SK-N-SH treated with all-trans-retinoic acid at 6 μM for 48 hours (cell line): ENCODE measurements around the gene HEXIM2.

Experiments
- ATAC-seq: fragments of 200-7000 bp; cut with Tn5 transposase; 3 replicates; pipeline ENCODE4 v1.9.1; 2020; ENCODE audit warnings: mild to moderate bottlenecking, moderate library complexity
- ARNTL ChIP-seq: fragments of 450-650 bp; formaldehyde crosslinking; IDR thresholded peaks from 2 replicates; pipeline ENCODE4 v1.5.0; 2020; ENCODE audit warnings: low read depth, mild to moderate bottlenecking, moderate library complexity, borderline replicate concordance
- BACH2 ChIP-seq: fragments of 250-450 bp; sonication (Bioruptor Pico); IDR thresholded peaks from 2 replicates; pipeline ENCODE4 v1.9.0; 2021; ENCODE audit warnings: mild to moderate bottlenecking, borderline replicate concordance
- CSDC2 ChIP-seq: fragments of 250-450 bp; sonication (Bioruptor Pico); IDR thresholded peaks from 2 replicates; pipeline ENCODE4 v1.5.0; 2020; ENCODE audit warnings: mild to moderate bottlenecking, moderate library complexity
- ESRRG ChIP-seq: fragments of 250-450 bp; sonication (Bioruptor Pico); IDR thresholded peaks from 2 replicates; pipeline ENCODE4 v1.6.1; 2021; ENCODE audit warnings: mild to moderate bottlenecking
- GLIS3 ChIP-seq: fragments of 250-450 bp; sonication (Bioruptor Pico); IDR thresholded peaks from 2 replicates; pipeline ENCODE4 v1.5.0; 2020; ENCODE audit warnings: mild to moderate bottlenecking, moderate library complexity
- ISL1 ChIP-seq: fragments of 250-450 bp; sonication (Bioruptor Pico); IDR thresholded peaks from 2 replicates; pipeline ENCODE4 v2.1.2; 2022; ENCODE audit warnings: mild to moderate bottlenecking, moderate library complexity
- OSR1 ChIP-seq: fragments of 250-450 bp; sonication (Bioruptor Pico); IDR thresholded peaks from 2 replicates; pipeline ENCODE4 v1.8.0; 2022; ENCODE audit warnings: moderate library complexity, mild to moderate bottlenecking, inconsistent platforms
- RARB ChIP-seq: fragments of 250-450 bp; sonication (Bioruptor Pico); IDR thresholded peaks from 2 replicates; pipeline ENCODE4 v1.8.0; 2021; ENCODE audit warnings: mild to moderate bottlenecking, moderate library complexity
- SNAI2 ChIP-seq: fragments of 250-450 bp; sonication (Bioruptor Pico); IDR thresholded peaks from 2 replicates; pipeline ENCODE4 v1.5.0; 2020; ENCODE audit warnings: mild to moderate bottlenecking, moderate library complexity
- TCF4 ChIP-seq: fragments of 250-450 bp; sonication (Bioruptor Pico); IDR thresholded peaks from 2 replicates; pipeline ENCODE4 v1.8.0; 2021; ENCODE audit warnings: mild to moderate bottlenecking, moderate library complexity, borderline replicate concordance
- TOX ChIP-seq: fragments of 250-450 bp; sonication (Bioruptor Pico); IDR thresholded peaks from 2 replicates; pipeline ENCODE4 v1.8.0; 2021; ENCODE audit warnings: mild to moderate bottlenecking, moderate library complexity, borderline replicate concordance
- TSHZ2 ChIP-seq: fragments of 250-450 bp; sonication (Bioruptor Pico); IDR thresholded peaks from 2 replicates; pipeline ENCODE4 v1.5.0; 2020; ENCODE audit warnings: mild to moderate bottlenecking, moderate library complexity
- ZC3H10 ChIP-seq: fragments of 250-450 bp; sonication (Bioruptor Pico); IDR thresholded peaks from 2 replicates; pipeline ENCODE4 v1.5.1; 2021; ENCODE audit warnings: mild to moderate bottlenecking, moderate library complexity
- ZFP3 ChIP-seq: fragments of 250-450 bp; sonication (Bioruptor Pico); IDR thresholded peaks from 2 replicates; pipeline ENCODE4 v1.5.0; 2020; ENCODE audit warnings: mild to moderate bottlenecking, moderate library complexity
- ZFP30 ChIP-seq: fragments of 450-650 bp; formaldehyde crosslinking; IDR thresholded peaks from 2 replicates; pipeline ENCODE4 v1.5.0; 2022; ENCODE audit warnings: mild to moderate bottlenecking, moderate library complexity
- ZNF565 ChIP-seq: fragments of 450-650 bp; formaldehyde crosslinking; conservative IDR thresholded peaks from 2 replicates; pipeline ENCODE4 v1.5.0; 2020; ENCODE audit warnings: low read depth, mild to moderate bottlenecking, moderate library complexity
- ZNF70 ChIP-seq: fragments of 450-650 bp; formaldehyde crosslinking; IDR thresholded peaks from 2 replicates; pipeline ENCODE4 v1.5.0; 2020; ENCODE audit warnings: mild to moderate bottlenecking, moderate library complexity
- ZNF8 ChIP-seq: fragments of 450-650 bp; formaldehyde crosslinking; IDR thresholded peaks from 2 replicates; pipeline ENCODE4 v1.5.0; 2020; ENCODE audit warnings: mild to moderate bottlenecking, moderate library complexity
- TF ChIP-seq, protein P1 (sequence below): fragments of 250-450 bp; sonication (Bioruptor Pico); IDR thresholded peaks from 2 replicates; pipeline ENCODE4 v1.8.0; 2020; ENCODE audit warnings: mild to moderate bottlenecking, moderate library complexity, borderline replicate concordance
- TF ChIP-seq, protein P2 (sequence below): fragments of 250-450 bp; sonication (Bioruptor Pico); IDR thresholded peaks from 2 replicates; pipeline ENCODE4 v1.5.1; 2020; ENCODE audit warnings: low read depth, mild to moderate bottlenecking, moderate library complexity
- TF ChIP-seq, protein P3 (sequence below): fragments of 250-450 bp; sonication (Bioruptor Pico); IDR thresholded peaks from 2 replicates; pipeline ENCODE4 v1.8.0; 2021; ENCODE audit warnings: low read depth, mild to moderate bottlenecking, moderate library complexity, borderline replicate concordance
- TF ChIP-seq, protein P4 (sequence below): fragments of 250-450 bp; sonication (Bioruptor Pico); IDR thresholded peaks from 2 replicates; pipeline ENCODE4 v1.5.1; 2021; ENCODE audit warnings: mild to moderate bottlenecking, moderate library complexity

The HEXIM2 gene

DNA sequence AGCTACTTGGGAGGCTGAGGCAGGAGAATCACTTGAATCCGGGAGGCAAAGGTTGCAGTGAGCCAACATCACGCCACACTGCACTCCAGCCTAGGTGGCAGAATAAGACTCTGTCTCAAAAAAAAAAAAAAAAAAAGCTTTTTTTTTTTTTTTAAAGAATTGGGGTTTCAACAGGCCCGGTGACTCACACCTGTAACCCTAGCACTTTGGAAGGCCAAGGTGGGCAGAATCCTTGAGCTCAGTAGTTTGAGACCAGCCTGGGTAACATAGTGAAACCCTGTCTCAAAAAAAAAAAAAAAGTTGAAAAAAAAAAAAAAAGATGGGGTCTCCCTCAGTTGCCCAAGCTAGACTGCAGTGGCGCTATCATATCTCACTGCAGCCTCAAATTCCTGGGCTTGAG, 6.6 kb upstream of the HEXIM2 start (continued):
- TF ChIP-seq TSHZ2 = no peak
- no peak for TF ChIP-seq ESRRG
- TF ChIP-seq RARB (CRISPR knock-in tag) = no peak
- TF ChIP-seq ZFP3 = no peak
- TF ChIP-seq, all 23 proteins: peak for 0

DNA sequence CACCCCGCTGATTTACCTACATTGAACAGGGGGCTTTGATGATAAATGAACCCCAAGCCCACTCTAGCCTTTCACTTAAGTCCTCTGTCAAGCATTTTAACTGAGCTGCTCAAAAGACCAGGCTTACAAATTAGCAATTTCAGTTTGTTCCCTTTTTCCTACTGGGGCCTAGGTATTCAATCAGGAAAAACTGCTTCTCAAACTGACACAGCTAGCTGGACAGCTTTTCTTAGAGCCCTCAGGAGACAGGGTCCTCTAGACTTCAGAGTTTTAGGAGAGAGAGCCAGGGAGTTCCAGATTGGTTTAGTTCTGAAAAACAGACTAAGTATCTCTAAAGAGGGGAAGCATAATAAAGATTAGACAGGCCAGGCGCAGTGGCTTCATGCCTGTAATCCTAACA, 6.2 kb upstream of the HEXIM2 start:
- no peak for ATAC-seq
- TF ChIP-seq ZNF70 (CRISPR knock-in tag) (no peak), BACH2 (CRISPR knock-in tag) (no peak), ZNF565 (CRISPR knock-in tag) (no peak), ZFP30 (CRISPR knock-in tag) (no peak), ESRRG (no peak), RARB (CRISPR knock-in tag) (no peak), CSDC2 (CRISPR knock-in tag) (no peak), ZFP3 (no peak), ZC3H10 (CRISPR knock-in tag) (no peak), ZNF8 (CRISPR knock-in tag) (no peak), ISL1 (CRISPR knock-in tag) (no peak), ARNTL (CRISPR knock-in tag) (no peak)
- TF ChIP-seq, protein P1, sequence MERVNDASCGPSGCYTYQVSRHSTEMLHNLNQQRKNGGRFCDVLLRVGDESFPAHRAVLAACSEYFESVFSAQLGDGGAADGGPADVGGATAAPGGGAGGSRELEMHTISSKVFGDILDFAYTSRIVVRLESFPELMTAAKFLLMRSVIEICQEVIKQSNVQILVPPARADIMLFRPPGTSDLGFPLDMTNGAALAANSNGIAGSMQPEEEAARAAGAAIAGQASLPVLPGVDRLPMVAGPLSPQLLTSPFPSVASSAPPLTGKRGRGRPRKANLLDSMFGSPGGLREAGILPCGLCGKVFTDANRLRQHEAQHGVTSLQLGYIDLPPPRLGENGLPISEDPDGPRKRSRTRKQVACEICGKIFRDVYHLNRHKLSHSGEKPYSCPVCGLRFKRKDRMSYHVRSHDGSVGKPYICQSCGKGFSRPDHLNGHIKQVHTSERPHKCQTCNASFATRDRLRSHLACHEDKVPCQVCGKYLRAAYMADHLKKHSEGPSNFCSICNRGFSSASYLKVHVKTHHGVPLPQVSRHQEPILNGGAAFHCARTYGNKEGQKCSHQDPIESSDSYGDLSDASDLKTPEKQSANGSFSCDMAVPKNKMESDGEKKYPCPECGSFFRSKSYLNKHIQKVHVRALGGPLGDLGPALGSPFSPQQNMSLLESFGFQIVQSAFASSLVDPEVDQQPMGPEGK (CRISPR knock-in tag) = no peak
- TF ChIP-seq, protein P2, sequence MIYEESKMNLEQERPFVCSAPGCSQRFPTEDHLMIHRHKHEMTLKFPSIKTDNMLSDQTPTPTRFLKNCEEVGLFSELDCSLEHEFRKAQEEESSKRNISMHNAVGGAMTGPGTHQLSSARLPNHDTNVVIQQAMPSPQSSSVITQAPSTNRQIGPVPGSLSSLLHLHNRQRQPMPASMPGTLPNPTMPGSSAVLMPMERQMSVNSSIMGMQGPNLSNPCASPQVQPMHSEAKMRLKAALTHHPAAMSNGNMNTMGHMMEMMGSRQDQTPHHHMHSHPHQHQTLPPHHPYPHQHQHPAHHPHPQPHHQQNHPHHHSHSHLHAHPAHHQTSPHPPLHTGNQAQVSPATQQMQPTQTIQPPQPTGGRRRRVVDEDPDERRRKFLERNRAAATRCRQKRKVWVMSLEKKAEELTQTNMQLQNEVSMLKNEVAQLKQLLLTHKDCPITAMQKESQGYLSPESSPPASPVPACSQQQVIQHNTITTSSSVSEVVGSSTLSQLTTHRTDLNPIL (CRISPR knock-in tag) = no peak

GRCh38 chr17:45156242-45156641, 5.4 kb upstream of the HEXIM2 start:
- TF ChIP-seq ZNF8 (CRISPR knock-in tag) = no peak
- TF ChIP-seq TOX (CRISPR knock-in tag) = no peak
- TF ChIP-seq ZNF70 (CRISPR knock-in tag) = no peak
- TF ChIP-seq OSR1 (CRISPR knock-in tag) = no peak
- TF ChIP-seq ARNTL (CRISPR knock-in tag) = no peak
- TF ChIP-seq, protein P2 (CRISPR knock-in tag) = no peak
- no peak for TF ChIP-seq RARB (CRISPR knock-in tag)
- TF ChIP-seq, protein P1 (CRISPR knock-in tag) = no peak
- no peak for TF ChIP-seq CSDC2 (CRISPR knock-in tag)
- TF ChIP-seq ZFP3 = no peak
- TF ChIP-seq GLIS3 (CRISPR knock-in tag) = no peak
- TF ChIP-seq BACH2 (CRISPR knock-in tag) = no peak
- TF ChIP-seq SNAI2 (CRISPR knock-in tag) = no peak
- TF ChIP-seq ZFP30 (CRISPR knock-in tag) = no peak
- TF ChIP-seq, protein P3, sequence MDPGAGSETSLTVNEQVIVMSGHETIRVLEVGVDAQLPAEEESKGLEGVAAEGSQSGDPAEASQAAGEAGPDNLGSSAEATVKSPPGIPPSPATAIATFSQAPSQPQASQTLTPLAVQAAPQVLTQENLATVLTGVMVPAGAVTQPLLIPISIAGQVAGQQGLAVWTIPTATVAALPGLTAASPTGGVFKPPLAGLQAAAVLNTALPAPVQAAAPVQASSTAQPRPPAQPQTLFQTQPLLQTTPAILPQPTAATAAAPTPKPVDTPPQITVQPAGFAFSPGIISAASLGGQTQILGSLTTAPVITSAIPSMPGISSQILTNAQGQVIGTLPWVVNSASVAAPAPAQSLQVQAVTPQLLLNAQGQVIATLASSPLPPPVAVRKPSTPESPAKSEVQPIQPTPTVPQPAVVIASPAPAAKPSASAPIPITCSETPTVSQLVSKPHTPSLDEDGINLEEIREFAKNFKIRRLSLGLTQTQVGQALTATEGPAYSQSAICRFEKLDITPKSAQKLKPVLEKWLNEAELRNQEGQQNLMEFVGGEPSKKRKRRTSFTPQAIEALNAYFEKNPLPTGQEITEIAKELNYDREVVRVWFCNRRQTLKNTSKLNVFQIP = no peak
- TF ChIP-seq, protein P4, sequence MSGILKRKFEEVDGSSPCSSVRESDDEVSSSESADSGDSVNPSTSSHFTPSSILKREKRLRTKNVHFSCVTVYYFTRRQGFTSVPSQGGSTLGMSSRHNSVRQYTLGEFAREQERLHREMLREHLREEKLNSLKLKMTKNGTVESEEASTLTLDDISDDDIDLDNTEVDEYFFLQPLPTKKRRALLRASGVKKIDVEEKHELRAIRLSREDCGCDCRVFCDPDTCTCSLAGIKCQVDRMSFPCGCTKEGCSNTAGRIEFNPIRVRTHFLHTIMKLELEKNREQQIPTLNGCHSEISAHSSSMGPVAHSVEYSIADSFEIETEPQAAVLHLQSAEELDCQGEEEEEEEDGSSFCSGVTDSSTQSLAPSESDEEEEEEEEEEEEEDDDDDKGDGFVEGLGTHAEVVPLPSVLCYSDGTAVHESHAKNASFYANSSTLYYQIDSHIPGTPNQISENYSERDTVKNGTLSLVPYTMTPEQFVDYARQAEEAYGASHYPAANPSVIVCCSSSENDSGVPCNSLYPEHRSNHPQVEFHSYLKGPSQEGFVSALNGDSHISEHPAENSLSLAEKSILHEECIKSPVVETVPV (CRISPR knock-in tag) = no peak
- no peak for TF ChIP-seq ISL1 (CRISPR knock-in tag)
- TF ChIP-seq ESRRG = no peak
- no peak for TF ChIP-seq TCF4 (CRISPR knock-in tag)
- ATAC-seq = no peak
